HepG2 (cell line): Measurements from ENCODE around the gene CDC42EP1. TPM values are rescaled to one million over a fixed set of nuclear protein-coding genes. Genes with fewer than 3 reads are reported as not detected.
A peak's percentile ranks its signal among the peaks of the same experiment; 100 is the strongest.

Experiments
- ATF1 ChIP-seq: IDR thresholded peaks from 2 replicates; pipeline ENCODE4 v1.6.1; 2016; ENCODE audit warnings: mild to moderate bottlenecking, control low read depth
- BCL6 ChIP-seq: IDR thresholded peaks from 2 replicates; pipeline ENCODE4 v1.6.1; 2016; ENCODE audit warnings: missing genetic modification reagents, missing compliant biosample characterization
- CEBPB ChIP-seq: IDR thresholded peaks from 2 replicates; pipeline ENCODE4 v1.6.1; 2011; ENCODE audit warnings: low read depth, low read length, improper control_type of control experiment, borderline replicate concordance
- E2F5 ChIP-seq: sonication (generic); formaldehyde crosslinking; conservative IDR thresholded peaks from 2 replicates; pipeline ENCODE4 v1.4.0; 2020; ENCODE audit warnings: missing genetic modification reagents
- GATAD1 ChIP-seq: IDR thresholded peaks from 2 replicates; pipeline ENCODE4 v1.6.1; 2016; ENCODE audit warnings: missing genetic modification reagents, missing compliant biosample characterization
- MEF2D ChIP-seq: sonication (generic); formaldehyde crosslinking; IDR thresholded peaks from 2 replicates; pipeline ENCODE4 v1.5.1; 2020; ENCODE audit warnings: mild to moderate bottlenecking, missing genetic modification reagents
- MXD4 ChIP-seq: IDR thresholded peaks from 2 replicates; pipeline ENCODE4 v1.6.1; 2016; ENCODE audit warnings: mild to moderate bottlenecking, missing biosample characterization, missing genetic modification reagents
- MXI1 ChIP-seq: IDR thresholded peaks from 3 replicates; pipeline ENCODE4 v1.6.1; 2012; ENCODE audit warnings: low read depth, low read length, inconsistent platforms, borderline replicate concordance
- POGK ChIP-seq: sonication (generic); formaldehyde crosslinking; conservative IDR thresholded peaks from 2 replicates; pipeline ENCODE4 v1.8.0; 2022; ENCODE audit warnings: mild to moderate bottlenecking, moderate library complexity, missing genetic modification reagents
- POLR2AphosphoS2 ChIP-seq: IDR thresholded peaks from 2 replicates; pipeline ENCODE4 v1.6.1; 2011; ENCODE audit warnings: low read depth, low read length, improper control_type of control experiment
- SIN3B ChIP-seq: fragments of 150-350 bp; IDR thresholded peaks from 2 replicates; pipeline ENCODE4 v1.6.1; 2014; ENCODE audit warnings: low read length
- TARDBP ChIP-seq: sonication (generic); formaldehyde crosslinking; IDR thresholded peaks from 2 replicates; pipeline ENCODE4 v1.8.0; 2022; ENCODE audit warnings: mild to moderate bottlenecking, missing genetic modification reagents
- THYN1 ChIP-seq: sonication (generic); formaldehyde crosslinking; IDR thresholded peaks from 2 replicates; pipeline ENCODE4 v1.8.1; 2023; ENCODE audit warnings: low read depth, mild to moderate bottlenecking, moderate library complexity, missing genetic modification reagents, borderline replicate concordance
- ZBTB3 ChIP-seq: sonication (generic); formaldehyde crosslinking; IDR thresholded peaks from 2 replicates; pipeline ENCODE4 v1.4.0; 2020; ENCODE audit warnings: low read depth, mild to moderate bottlenecking, moderate library complexity, missing genetic modification reagents, borderline replicate concordance
- ZFP82 ChIP-seq: sonication (generic); formaldehyde crosslinking; IDR thresholded peaks from 2 replicates; pipeline ENCODE4 v1.5.1; 2020; ENCODE audit warnings: mild to moderate bottlenecking, missing genetic modification reagents, borderline replicate concordance
- ZNF225 ChIP-seq: sonication (generic); formaldehyde crosslinking; IDR thresholded peaks from 2 replicates; pipeline ENCODE4 v1.4.0; 2020; ENCODE audit warnings: mild to moderate bottlenecking, missing genetic modification reagents
- ZNF260 ChIP-seq: sonication (generic); formaldehyde crosslinking; IDR thresholded peaks from 2 replicates; pipeline ENCODE4 v1.4.0; 2020; ENCODE audit warnings: missing genetic modification reagents, low read depth, mild to moderate bottlenecking, borderline replicate concordance
- ZNF329 ChIP-seq: sonication (generic); formaldehyde crosslinking; IDR thresholded peaks from 2 replicates; pipeline ENCODE4 v1.9.0; 2021; ENCODE audit warnings: low read depth, mild to moderate bottlenecking, missing genetic modification reagents
- ZNF598 ChIP-seq: sonication (generic); formaldehyde crosslinking; IDR thresholded peaks from 2 replicates; pipeline ENCODE4 v1.5.1; 2020; ENCODE audit warnings: mild to moderate bottlenecking, missing genetic modification reagents, borderline replicate concordance
- ZNF619 ChIP-seq: sonication (generic); formaldehyde crosslinking; IDR thresholded peaks from 2 replicates; pipeline ENCODE4 v1.4.0; 2020; ENCODE audit warnings: mild to moderate bottlenecking, missing genetic modification reagents
- ZNF674 ChIP-seq: sonication (generic); formaldehyde crosslinking; IDR thresholded peaks from 2 replicates; pipeline ENCODE4 v1.5.0; 2020; ENCODE audit warnings: low read depth, mild to moderate bottlenecking, missing genetic modification reagents
- ZNF883 ChIP-seq: sonication (generic); formaldehyde crosslinking; IDR thresholded peaks from 2 replicates; pipeline ENCODE4 v1.5.1; 2020; ENCODE audit warnings: mild to moderate bottlenecking, missing genetic modification reagents; ENCODE audit errors: not compliant biosample characterization
- ZSCAN9 ChIP-seq: IDR thresholded peaks from 2 replicates; pipeline ENCODE4 v1.6.1; 2016; ENCODE audit warnings: borderline replicate concordance
- polyA plus RNA-seq, 8 experiments: library from polyadenylated mRNA; depleted of rRNA in 3 of 8; stranded (reverse) in 7 of 8; unstranded in 1 of 8; fragments of >200 nt; fragmentation: Illumina TruSeq in 4 of 8; extraction: Trizol in 4 of 8; gene quantifications; 2 replicates each; pipeline versions ENCODE4 v1.2.1 to v1.2.3, GENCODE V29; 2011 to 2016; ENCODE audit warnings: low read depth in 4 of 8, missing spikeins in 1 of 8, mixed read lengths in 1 of 8; ENCODE audit not compliant: insufficient read depth in 1 of 8
- total RNA-seq, 5 experiments: library from RNA; depleted of rRNA; stranded (reverse); fragments of >200 nt; fragmentation: Illumina TruSeq; extraction: Trizol; gene quantifications; 2 replicates each; pipeline ENCODE4 v1.2.3, GENCODE V29; 2016; ENCODE audit warnings: low read depth in 1 of 5
- TF ChIP-seq, protein P1 (sequence below), 2 experiments: sonication (generic) in 1 of 2; formaldehyde crosslinking in 1 of 2; IDR thresholded peaks; 2 replicates each; pipeline versions ENCODE4 v1.5.1 to v1.6.1; 2011 to 2020; ENCODE audit warnings: borderline replicate concordance in 1 of 2, low read depth in 1 of 2, low read length in 1 of 2, mild to moderate bottlenecking in 1 of 2, missing genetic modification reagents in 1 of 2, moderate library complexity in 1 of 2

The CDC42EP1 gene
- total and polyA plus RNA-seq, 2 of the 13 experiments (the other 11 are each of a cell fraction or from before 2014, with no cell fraction given): 17.1 to 29.5 TPM

DNA sequence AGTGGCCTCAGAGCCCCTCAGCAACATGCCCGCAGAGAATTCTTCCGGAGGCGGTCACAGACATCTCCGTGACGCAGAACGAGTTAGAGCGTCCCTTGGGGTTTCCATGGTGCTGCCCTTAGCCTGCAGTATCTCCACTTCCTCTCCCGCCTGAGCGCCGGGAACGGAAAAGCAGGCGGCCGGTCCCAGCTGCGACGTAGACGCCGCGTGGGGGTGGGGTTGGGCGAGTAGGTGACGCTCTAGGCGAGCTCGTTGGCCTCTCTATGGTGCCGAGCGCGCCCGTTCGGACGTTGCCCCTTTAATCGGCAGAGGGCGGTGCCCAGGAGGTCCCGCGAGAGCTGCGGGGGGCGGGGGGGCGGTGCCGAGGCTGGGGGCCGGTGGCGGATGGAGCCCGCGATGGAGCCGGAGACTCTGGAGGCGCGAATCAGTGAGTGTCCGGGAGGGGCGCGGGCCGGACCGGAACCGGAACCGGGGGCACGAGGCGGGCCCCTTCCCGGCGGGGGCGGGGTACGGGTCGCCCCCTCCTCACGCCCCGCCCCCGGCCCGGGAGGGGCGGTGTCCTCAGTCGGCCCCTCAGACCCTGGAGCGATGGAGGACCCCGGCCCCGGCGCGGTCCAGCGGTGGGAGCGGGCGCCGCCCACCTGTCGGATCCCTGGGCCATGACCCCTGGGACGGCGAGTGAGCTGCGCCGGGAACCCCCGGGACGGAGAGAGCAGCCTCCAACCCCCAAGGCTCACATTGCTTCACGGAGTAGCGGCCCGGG, 48.4 kb downstream of the CDC42EP1 start, which contains the start of gene GGA1 (continued):
- TF ChIP-seq ZNF598 (CRISPR knock-in tag) (no peak), POGK (CRISPR knock-in tag) (peak; percentile 14; the same call in 1 of the 2 replicates), ZBTB3 (CRISPR knock-in tag) (peak; percentile 61; the same call in 1 of the 2 replicates), ATF1 (CRISPR knock-in tag) (peak; percentile 84), POLR2AphosphoS2 (no peak), THYN1 (CRISPR knock-in tag) (no peak), CEBPB (no peak), ZNF883 (CRISPR knock-in tag) (no peak), ZNF619 (CRISPR knock-in tag) (peak; percentile 20; the same call in 1 of the 2 replicates), SIN3B (no peak), GATAD1 (CRISPR knock-in tag) (peak; percentile 92), MXI1 (peak; percentile 74; the same call in 1 of the 3 replicates), ZNF674 (no peak), ZFP82 (CRISPR knock-in tag) (peak; percentile 27; the same call in 1 of the 2 replicates), BCL6 (CRISPR knock-in tag) (peak; percentile 50), ZNF225 (no peak), ZNF260 (CRISPR knock-in tag) (no peak), ZSCAN9 (CRISPR knock-in tag) (0 out of 2 replicates have a peak, but pooled peaks have one; percentile 17), MEF2D (peak; percentile 75; the same call in 1 of the 2 replicates), ZNF329 (CRISPR knock-in tag) (no peak), MXD4 (peak; percentile 34; the same call in 1 of the 2 replicates), E2F5 (CRISPR knock-in tag) (peak; percentile 39; the same call in 1 of the 2 replicates), TARDBP (CRISPR knock-in tag) (peak; percentile 94)
- TF ChIP-seq, protein P1, sequence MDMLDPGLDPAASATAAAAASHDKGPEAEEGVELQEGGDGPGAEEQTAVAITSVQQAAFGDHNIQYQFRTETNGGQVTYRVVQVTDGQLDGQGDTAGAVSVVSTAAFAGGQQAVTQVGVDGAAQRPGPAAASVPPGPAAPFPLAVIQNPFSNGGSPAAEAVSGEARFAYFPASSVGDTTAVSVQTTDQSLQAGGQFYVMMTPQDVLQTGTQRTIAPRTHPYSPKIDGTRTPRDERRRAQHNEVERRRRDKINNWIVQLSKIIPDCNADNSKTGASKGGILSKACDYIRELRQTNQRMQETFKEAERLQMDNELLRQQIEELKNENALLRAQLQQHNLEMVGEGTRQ (IDR thresholded peaks at IDR 0.05; ENCODE audit: low read depth, low read length): no peak
- TF ChIP-seq, protein P1 (CRISPR knock-in tag; IDR thresholded peaks at IDR 0.05; ENCODE audit: borderline replicate concordance): no peak
